Germinal center (tissue), 1 donor: ENCODE measurements around the gene MEGF6.

Experiments
- DNase-seq: peaks from one replicate; pipeline ENCODE4 v3.0.0; 2012; ENCODE audit warnings: mixed read lengths, low spot score

MEGF6 gene

DNA sequence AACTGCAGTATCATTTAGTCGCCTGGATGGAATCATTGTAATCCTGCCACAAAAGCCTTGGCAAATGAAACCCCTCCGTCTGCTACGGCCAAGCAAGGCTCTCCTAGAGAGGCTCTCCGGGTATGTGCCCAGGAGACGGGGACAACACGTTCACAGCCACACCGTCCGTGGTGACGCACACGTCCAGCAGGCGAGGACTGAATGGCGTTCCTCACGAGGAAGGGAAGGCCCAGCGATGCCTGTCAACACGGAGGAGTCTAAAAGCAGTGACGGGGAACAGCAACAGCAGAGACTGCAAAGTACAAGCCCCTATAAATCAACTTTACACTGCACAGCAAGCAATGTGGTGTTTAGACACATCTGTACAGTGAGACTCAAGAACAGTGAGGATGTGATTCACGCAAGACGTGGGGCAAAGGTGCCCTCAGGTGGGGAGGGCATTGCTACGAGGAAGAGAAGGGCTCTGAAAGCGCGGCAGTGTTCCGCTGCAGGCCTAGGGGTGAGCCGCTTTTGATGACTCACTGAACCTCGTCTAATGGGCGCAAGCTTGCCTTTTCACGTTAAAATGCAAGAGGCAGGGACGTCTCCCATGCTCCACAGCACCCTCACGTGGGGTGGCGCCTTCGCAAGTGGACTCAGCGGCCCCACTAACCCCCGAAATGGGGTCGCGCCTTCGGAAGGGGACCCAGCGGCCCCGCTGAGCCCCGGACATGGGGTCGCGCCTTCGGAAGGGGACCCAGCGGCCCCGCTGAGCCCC lies 31.8 kb upstream of the MEGF6 start:
- no peak for DNase-seq

DNA sequence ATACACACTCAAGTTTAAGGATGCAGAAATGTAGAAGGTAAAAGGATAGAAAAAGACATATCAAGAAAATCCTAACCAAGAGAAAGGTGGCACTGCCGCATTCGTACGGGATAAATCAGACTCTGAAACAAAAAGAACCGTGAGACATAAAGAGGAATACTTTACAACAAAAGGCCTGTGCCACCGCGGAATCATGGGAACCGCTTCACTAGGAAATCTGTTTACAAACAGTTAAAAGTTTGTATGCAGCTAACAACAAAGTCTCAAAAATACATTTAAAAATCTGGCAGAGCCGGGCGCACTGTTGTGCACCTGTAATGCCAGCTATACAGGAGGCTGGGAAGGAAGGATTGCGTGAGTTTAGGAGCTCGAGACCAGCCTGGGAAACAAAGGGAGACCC lies 30.5 kb upstream of the MEGF6 start:
- no peak for DNase-seq

DNA sequence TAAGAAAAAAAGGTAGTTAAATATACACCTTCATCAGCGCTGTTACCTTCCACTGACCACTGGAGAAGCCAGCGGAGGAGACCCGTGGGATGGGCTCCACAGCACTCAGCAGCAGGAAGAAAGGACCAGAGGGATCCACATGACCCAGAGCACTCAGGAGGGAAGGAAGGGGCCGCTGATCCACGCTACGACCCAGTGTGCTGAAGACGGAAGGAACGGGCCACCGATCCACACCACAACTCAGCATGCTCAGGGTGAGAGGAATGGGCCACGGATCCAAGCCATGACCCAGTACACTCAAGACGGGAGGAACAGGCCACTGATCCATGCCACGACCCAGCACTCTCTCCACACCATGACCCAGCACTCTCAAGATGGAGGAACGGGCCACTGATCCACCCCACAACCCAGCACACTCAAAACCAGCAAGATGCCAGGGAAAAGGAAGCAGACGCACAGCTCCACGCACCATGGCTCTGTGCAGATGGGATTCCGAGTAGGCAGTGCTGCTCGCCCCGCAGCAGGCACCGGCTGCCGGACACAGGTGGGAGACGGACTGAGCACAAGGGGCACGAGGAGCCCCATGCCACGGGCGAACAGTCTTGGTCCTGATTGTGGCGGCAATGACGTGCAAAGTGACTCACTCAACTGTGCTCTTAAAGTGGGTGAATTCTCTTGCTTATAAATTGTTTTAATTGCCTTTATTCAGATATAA lies 29.9 kb upstream of the MEGF6 start:
- no peak for DNase-seq

DNA sequence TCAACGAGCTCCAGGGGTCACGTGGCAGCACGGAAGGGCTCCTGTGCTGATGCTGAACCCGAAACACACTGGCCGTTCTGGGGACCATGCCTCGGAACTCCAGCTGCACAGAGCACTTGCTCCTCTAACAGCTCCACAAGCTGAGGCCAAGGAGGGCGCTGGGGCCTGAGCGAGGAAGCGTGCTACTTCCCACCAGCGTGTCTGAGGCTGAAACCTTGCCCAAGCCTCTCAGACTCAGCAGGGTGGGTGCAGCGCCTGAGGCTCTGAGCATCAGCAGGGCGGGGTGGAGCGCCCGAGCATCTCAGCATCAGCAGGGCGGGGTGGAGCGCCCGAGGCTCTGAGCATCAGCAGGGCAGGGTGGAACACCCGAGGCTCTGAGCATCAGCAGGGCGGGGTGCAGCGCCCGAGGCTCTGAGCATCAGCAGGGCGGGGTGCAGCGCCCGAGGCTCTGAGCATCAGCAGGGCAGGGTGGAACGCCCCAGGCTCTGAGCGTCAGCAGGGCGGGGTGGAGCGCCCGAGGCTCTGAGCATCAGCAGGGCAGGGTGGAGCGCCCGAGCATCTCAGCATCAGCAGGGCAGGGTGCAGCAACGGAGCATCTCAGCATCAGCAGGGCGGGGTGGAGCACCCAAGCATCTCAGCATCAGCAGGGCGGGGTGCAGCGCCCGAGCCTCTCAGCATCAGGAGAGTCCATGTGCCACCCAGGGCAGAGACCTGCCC lies 29.0 kb upstream of the MEGF6 start:
- no peak for DNase-seq

- no peak for DNase-seq
These were observed 28.1 kb upstream of the MEGF6 start for GRCh38 chr1:3639397-3639911.

DNA sequence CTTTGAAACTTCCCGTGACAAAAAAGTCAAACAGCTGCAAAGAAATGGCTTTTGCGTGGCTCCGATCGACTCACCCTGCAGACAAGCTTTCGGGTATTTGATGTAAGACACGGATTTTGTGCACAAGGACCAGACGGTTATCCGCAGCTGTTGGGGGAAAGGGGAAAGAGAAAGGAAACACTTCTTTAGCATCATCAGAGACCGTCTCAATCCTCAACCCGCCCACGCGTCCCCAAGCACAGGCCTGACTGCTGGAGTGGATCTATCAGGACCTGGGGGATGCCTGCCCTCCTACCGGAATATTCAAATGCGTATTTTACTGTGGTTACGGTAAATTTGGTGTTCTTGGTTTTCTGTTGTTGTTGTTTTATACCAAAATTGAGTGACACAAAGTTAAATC lies 27.4 kb upstream of the MEGF6 start:
- DNase-seq, result peak; percentile 46

DNA sequence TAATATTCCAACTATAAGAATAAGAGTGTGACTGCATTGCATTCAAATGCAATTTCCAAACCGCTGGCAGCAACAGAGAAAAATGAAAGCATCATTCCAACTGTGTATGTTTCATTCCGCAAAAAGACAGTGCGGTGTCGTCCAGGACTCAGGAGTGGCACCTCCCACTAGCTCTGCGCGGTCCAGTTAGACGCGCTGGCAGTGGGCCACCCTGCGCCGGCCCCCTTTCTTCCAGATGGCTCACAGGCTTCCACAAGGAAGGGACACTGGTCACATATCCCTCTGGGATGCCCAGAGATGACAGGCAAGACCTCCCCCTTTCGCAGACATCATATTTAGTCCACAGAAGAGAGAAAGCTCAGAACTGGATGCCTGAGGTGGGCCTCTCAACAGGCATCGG lies 26.7 kb upstream of the MEGF6 start:
- DNase-seq, result no peak

- DNase-seq, result no peak
These were observed 25.2 kb upstream of the MEGF6 start for GRCh38 chr1:3636531-3636930.

- no peak for DNase-seq
These were observed 24.8 kb upstream of the MEGF6 start for GRCh38 chr1:3636080-3636479.

DNA sequence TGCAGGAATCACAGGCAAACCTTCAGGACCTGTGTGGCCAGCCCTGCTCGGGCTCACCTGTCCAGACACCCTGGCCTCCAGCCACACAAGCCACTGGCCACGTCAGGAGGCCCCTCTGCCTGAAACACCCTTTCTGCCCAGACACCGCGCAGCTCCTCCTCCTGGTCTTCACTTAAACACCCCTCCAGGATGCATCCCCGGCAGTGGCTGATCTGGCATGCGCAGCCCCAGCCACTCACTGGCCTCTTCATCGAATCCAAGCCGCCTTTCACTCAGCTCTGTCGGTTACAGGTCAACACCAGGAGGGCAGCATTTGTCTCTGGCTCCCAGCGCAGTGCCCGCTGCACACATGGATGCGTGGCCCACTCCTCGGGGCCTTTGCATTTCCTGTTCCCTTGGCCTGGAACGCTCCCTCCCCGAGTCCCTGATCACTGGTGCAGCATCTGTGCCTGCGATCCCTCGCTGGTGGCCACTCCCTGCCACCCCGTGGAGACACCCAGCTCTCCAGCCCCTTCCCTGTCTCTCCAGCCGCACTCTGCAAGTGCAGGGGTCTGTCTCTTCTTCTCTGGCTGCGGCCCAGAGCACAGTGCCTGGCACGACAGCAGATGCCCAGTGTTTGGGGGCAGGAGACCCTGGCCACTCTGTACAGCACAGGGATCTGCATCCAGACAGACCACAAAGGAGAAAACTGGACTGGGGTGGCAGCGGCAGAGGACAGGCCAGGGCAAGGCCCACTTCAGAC lies 22.9 kb upstream of the MEGF6 start:
- DNase-seq, result no peak

- DNase-seq, result no peak
These were observed 22.2 kb upstream of the MEGF6 start for GRCh38 chr1:3633344-3634058.

GRCh38 chr1:3632716-3633343 lies 21.5 kb upstream of the MEGF6 start:
- no peak for DNase-seq

DNA sequence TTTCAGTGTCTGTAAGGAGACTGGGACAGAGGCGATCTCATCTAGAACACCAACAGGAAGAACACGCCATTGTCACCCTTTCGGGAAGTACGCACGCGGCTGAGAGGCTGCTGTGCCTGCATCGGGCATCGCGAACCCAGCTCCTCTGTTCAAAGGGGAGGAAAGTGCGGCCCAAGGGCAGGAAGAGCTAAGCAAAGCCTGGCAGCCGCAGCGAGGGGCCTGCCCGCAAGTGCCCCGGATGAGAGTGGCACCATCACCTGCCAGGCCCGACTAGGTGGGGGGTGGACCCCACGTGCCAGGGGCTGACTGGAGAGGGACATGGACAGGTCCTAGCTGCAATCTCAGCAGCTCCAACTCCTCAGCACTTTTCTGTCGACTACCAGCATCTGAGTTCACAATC lies 21.0 kb upstream of the MEGF6 start:
- no peak for DNase-seq

- no peak for DNase-seq
These were observed 20.3 kb upstream of the MEGF6 start for GRCh38 chr1:3631320-3632260.

GRCh38 chr1:3630914-3631313 lies 19.6 kb upstream of the MEGF6 start:
- DNase-seq, result no peak

GRCh38 chr1:3630161-3630611 lies 18.9 kb upstream of the MEGF6 start:
- DNase-seq, result no peak

DNA sequence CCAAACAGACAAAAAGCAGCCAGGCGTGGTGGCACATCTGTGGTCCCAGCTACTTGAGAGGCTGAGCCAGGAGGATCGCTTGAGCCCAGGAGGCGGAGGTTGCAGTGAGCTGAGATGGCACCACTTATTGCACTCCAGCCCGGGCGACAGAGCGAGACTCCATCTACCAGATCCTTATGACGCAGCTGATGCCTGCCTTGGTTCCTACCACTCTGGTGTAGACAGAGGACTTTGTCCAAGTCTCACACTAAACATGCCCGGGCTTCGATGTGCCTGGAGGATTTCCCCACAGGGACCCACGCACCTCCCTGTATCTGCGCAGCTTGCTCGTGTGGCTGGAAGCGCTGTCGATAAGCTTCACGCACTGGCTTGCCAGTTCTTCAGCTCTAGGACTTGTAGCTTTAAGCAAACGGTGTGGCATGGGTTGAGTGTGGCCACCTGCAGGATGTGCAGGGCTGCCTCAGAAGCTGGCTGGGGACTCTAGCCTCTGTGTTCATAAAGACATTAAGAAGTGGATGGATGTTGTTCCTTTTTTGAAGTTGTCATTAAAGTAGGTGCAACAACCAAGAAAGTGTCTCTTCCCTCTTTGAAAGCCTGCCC lies 18.4 kb upstream of the MEGF6 start:
- DNase-seq, result no peak

GRCh38 chr1:3628445-3628844 lies 17.1 kb upstream of the MEGF6 start:
- no peak for DNase-seq

GRCh38 chr1:3627515-3628253 lies 16.4 kb upstream of the MEGF6 start:
- DNase-seq, result no peak
